Stimulated activated CD4-positive, alpha-beta T cell treated with anti-CD3 and anti-CD28 coated beads, TNF-alpha, amount 100 ng/mL, for 24 hours (primary cell): ENCODE measurements around the gene RCSD1.
"Not testable (repeated sequence)": the region's sequence is repeated elsewhere in the genome, so short reads cannot be mapped to it uniquely, and the experiment has no call there.

Experiments used
- DNase-seq, 3 experiments: peaks; one replicate each; pipeline ENCODE4 v3.0.0-alpha.2; 2020; ENCODE audit warnings: low read depth in 3 of 3

The RCSD1 gene

DNA sequence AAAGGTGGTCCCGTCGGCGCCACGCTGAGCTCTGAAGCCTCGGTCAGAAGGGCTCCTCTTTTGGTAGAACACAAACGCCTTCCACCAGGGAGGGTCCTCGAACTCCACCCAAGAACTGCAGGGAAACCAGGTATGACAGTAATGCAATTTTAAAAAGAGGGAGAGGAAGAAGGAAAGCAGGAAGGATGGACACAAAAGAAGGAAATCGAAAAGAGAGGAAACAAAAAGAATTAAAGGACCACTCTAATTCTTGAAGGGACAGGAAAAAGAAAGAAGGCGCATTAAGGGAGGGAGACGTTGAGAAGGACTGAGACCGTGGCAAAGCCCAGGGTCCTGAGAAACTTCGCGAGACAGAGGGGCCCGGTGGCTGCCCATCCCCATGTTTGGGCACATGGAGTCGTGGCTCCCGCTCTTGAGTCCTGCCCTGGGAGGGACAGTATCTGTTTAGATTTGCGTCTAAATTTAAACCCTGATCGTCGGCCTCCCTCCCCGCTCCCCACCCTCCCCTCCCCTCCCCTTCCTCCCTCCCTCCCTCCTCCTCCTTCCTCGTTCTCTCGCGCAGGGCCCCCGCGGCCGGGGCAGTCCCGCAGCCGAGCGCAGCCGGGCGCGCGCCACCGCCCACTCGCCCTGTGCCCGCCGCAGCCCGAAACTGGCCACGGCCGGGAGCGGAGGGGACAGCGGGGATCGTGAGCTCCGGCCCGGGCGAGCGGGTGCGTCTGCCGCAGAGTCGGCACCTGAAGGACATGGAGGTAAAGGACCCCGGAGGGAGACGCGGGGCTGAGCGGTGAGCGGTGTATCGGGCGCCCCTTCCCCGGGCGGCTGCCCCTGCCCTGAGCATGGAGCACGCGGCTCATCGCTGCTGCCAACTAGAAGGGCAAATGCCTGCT is at the start of gene RCSD1:
TSS of gene RCSD1 (plus strand) at position 552 of the 887 bp plus-strand sequence. CDS start at position 744, 192 bp downstream.
- peak in 2 of 3 experiments; percentile 44 to 69 for DNase-seq

DNA sequence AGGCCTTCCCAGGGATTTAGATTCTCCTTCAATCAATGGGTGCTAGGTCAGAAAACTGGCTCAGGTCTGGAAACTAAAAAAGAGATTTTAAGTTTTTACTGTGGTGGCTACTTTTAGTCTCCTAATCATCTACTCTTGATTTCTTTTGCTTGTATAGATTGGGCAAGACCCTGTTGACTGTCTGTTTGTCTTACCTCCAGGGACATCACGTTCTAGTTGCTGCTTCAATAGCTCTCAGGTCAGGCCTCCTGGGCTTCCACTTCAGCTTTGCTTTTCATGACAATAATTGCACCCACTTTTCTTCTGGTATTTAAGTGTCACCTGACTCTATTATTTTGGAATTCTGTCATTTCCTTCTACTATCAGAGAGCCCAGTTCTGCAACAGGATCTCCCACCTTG is 48.0 kb upstream of the RCSD1 start:
- DNase-seq = no peak

- DNase-seq = no peak
These were observed 47.3 kb upstream of the RCSD1 start for GRCh38 chr1:167582722-167583121.

GRCh38 chr1:167584581-167584980 is 45.5 kb upstream of the RCSD1 start:
- DNase-seq = no peak

DNA sequence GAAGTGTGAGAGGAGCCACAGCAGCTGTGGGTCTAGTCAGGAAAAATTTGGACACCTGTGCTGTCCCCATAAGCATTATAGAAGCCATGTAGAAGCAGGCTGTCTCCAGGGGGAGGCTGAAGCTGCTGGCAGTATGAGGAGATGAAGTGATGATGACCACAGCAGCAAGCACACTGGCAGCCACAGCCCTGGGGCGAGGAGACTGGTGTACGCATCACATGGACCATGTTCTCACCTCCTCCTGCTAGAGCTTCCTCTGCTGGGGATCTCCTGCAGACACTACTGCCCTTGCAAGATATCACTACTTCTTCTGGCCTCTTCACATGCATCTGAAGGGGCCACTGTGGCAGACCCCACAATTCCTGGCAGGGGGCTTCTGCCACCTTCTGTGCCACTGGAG is 42.7 kb upstream of the RCSD1 start:
- DNase-seq = no peak

- no peak for DNase-seq
These were observed 42.2 kb upstream of the RCSD1 start for GRCh38 chr1:167587872-167588271.

- DNase-seq = no peak
These were observed 41.7 kb upstream of the RCSD1 start for GRCh38 chr1:167588361-167588760.

GRCh38 chr1:167592475-167592874 is 37.6 kb upstream of the RCSD1 start:
- DNase-seq = no peak

- no peak for DNase-seq
These were observed 36.2 kb upstream of the RCSD1 start for GRCh38 chr1:167593860-167594259.

DNA sequence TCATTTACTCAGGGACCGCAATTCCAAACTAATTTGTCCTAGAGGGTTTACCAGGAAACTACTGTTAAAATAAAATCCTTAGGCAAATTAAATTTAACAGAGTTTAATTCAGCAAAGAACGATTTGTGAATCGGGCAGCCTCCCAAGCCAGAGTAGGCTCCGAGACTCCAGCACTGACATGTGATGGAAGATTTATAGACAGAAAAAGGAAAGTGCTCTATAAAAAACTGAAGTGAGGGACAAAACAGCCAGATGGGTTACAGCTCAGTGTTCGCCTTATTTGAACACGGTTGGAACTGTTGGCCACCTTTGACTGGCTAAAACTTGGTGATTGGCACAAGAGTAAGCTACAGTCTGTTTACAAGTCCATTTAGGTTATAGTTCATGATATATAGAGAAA is 35.2 kb upstream of the RCSD1 start:
- DNase-seq = no peak

DNA sequence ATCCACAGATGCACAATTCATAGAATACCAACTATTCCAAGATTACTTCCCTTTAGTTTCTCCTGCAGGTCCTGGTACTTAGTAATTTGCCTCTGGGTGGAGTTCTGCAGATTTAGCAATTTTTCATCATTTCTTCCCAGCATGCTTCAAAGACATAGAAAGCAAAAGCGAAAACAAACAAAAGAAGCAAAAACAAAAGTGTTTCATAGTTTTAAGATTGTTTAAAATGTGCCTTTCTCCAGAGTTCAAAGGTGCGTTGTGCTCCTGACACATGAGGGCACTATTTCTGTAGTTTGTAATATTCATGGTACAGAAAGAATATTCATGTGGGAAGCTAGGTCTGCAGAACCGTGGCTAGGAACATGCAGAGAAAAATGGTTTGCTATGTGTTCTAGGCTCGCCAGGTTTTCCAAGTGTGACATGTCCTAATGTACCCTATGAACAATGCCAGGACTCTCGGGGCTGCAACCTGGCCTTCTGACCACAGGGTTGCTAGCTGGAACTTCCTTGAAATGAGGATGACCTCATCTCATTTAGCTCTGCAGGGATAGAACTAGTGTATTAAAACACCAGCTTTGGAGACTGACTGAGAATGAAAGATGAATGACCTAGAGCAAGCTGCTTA is 30.0 kb upstream of the RCSD1 start:
- DNase-seq = peak in 1 of 3 experiments; percentile 14

GRCh38 chr1:167601442-167602383 is 28.3 kb upstream of the RCSD1 start:
- DNase-seq = no peak

DNA sequence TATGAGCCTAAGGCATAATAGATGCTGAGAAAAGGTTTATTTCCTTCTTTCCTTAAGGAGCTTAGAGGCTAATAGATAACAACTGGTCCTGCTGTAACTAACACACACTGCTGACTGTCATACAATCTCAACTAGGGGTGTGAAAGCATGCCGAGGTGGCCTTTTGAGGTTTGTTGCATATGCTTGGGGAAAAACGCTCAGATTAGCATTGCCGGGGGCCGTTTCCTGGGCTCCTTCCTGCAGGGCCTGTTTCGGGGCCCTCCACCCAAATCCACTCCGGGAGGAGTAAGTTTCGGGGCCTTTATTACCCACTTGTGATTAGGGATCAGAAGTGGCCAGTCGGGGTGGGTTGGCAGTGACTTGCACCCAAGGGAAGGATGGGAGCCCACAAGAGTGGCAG is 27.2 kb upstream of the RCSD1 start:
- no peak for DNase-seq

DNA sequence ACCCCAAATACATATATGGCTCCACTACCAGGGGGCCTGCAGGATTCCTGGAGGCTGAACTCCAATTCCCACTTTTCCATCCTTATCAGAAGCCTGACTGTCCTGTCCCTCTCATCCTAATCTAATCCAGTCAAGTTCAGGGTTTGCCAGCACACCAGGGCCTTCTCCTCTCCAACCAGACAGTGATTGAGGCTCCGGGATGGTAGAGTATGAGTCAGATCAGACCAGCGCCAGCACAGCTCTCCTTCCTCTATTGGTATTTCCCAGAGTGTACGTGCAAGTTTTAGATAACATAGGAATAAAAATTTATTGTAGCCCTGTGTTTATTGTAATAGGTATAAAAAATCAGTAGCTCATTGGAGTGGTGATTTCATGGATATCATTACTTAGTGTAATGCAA is 24.5 kb upstream of the RCSD1 start:
- no peak for DNase-seq

DNA sequence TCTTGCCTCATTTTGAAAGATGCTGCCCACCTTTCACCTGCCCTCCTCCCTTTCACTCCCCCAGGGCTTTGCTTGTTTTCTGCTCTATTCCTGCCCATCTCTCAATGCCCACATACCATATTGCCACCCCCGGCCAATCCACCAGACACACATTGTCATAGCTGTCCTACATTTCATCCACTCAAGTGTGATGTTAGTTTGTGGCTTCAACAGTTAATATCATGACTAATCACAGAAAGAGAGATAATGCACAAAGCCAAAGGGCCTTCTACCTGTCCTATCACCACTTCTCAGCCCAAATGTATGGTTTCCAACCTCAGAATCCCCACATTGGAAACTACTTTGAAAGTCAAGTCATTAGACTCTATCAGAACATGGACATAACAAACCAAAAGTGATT is 18.0 kb upstream of the RCSD1 start:
- DNase-seq = no peak

DNA sequence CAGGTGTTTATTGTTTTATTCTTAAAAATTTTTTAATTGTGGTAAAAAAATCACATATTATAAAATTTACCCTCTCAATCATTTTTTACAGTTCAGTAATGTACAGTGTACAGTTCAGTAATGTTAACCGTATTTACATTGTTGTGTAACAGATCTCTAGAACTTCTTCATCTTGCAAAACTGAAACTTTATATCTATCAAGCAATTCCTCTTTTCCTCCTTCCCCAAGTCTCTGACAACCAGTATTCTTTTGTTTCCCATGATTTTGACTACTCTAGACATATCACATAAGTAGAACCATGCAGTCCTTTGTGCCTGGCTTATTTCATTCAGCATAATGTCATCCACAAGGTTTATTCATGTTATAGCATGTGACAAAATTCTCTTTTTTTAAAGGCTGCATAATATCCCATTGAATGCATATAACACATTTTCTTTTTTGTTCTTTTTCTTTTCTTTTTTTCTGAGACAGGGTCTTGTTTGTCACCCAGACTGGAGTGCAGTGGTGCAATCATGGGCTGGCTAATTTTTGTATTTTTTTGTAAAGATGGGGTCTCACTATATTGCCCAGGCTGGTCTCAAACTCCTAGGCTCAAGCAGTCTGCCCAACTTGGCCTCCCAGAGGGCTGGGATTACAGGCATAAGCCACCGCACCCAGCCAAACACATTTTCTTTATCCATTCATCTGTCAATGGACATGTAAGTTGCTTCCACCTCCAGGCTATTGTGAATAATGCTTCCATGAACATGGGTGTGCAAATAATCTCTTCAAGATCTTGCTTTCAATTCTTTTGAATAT is 17.2 kb upstream of the RCSD1 start:
- DNase-seq = no peak

GRCh38 chr1:167613984-167614383 is 16.0 kb upstream of the RCSD1 start:
- DNase-seq = not testable (repeated sequence)

GRCh38 chr1:167614851-167615250 is 15.2 kb upstream of the RCSD1 start:
- DNase-seq = no peak

DNA sequence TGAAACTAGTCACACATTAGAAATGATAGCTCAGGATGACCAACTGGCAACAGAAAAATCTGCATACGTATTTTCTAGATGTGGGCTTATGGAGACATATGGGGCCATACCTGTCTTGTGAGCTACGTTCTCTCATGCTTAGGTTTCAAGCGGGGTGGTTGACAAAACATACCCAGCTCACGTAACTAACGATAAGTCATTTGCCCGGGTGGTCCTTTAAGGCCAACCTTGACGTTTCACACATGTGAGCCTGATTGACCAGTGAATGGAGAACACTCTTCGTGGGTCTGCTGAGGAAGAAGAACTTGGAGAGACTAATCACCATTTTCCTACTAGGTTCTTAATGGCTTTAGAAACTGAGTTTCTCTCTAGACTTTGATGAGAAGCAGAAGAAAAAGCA is 13.5 kb upstream of the RCSD1 start:
- no peak for DNase-seq

DNA sequence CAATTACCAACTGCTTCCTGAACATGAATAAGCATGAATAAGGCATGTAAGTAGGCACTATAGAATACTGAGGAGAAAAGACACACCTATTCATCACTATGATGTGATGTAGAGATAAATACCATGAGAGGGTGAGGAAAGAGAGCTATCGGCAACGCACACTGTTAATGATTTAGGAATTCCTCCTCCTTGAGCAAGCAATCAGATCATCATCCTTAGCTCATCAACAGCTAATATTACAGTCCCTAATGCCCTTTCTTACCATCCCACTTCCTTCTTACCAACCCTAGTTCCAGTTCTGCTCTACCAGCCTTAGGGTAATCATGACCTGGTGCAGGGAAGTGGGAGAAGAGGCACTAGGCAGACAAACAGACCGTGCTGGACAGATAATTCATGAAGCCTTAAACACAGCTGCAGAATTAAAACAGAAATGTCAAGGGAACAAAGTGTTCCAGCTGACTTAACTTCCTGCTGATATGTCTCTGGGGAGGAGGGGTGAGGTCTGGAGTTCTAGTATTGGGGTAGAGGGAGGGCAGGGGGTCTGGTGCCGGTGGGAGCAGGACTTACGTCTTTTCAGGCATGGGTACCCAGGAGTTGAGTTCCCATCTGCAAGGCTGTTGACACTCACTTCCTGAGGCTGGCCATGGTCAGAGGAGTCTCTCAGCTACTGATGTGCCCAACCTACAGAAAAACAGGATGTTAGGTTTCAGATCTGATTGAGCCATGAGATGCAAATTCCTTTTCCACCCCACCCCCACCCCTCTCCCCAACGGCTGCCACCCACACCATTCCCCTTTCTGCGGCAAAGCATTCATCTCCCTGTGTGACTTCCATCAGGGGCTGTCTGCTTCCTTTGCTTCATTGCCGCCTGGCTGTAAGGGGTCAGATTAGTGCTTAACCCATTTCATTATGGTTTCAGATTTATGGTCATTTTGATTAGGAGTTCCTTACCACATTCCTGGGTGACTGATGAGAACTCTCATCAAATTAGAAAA is 12.6 kb upstream of the RCSD1 start:
- no peak for DNase-seq
